Activated CD4-positive, alpha-beta T cell treated with anti-CD3 and anti-CD28 coated beads, Interleukin-2, amount 50 U/mL, for 48 hours (primary cell): ENCODE measurements around the gene FFAR2.

Source experiments
- DNase-seq, 2 experiments: peaks; one replicate each; pipeline ENCODE4 v3.0.0-alpha.2; 2020

The FFAR2 gene

GRCh38 chr19:35427187-35427586 lies 20.9 kb upstream of the FFAR2 start:
- DNase-seq: no peak

- DNase-seq: no peak
These were observed 18.2 kb upstream of the FFAR2 start for GRCh38 chr19:35429698-35430408.

DNA sequence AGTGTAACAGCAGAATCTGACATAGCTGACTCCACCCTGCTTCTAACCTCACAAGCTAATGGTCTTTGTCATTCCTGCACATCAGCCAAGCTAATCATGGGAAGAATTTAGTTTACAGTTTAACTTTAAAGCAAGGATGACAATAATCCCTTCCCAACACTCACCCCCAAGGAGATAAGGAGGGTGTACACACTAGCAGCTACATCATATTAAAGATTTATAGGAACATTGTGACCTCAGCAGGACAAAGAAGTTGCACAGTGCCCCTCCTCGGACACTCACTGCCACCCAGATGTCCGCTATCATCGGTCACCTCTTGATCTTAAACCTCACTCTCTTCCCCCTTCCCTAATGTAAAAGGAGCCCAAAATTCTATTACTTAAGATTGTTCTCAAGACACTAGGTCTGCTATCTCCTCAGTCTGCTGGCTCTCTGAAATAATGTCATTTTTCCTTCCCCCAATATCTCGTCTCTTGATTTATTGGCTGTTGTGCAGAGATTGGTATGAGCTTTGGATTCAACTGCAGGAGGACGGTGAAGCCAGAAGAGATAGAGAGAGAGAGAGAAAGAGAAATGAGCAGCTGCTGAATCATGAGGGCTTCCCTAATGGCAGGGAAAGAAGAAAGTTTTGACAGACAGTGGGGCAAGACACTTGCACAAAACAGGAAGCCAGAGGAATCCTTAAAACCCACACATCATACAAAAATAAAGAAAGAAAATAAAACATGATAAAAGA lies 17.5 kb upstream of the FFAR2 start:
- DNase-seq: no peak

GRCh38 chr19:35431145-35431807 lies 16.8 kb upstream of the FFAR2 start:
- DNase-seq: no peak

GRCh38 chr19:35432911-35433310 lies 15.1 kb upstream of the FFAR2 start:
- no peak for DNase-seq

- DNase-seq: no peak
These were observed 14.6 kb upstream of the FFAR2 start for GRCh38 chr19:35433448-35433847.

DNA sequence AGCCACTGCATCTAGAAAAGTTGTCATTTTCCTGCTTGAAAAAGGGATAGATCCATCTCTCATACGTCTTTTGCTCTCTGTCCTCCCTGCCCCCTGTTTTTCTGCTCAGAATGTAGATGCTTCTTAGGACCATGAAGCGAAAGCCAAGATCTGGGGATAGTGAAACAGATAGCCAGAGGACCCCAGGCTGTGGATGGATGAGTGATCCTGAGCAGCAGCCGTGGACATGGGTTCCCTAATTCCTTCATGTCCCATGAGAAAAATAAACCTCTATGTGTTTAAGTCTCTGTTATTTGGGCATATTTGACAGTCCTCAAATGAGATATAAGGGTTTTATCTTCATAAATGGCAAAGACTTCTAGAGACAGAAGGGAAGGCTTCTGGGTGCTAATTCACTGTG lies 12.2 kb upstream of the FFAR2 start:
- no peak for DNase-seq

- DNase-seq: peak in 1 of 2 experiments; percentile 26
These were observed 11.3 kb upstream of the FFAR2 start for GRCh38 chr19:35436477-35437405.

- DNase-seq: no peak
These were observed 10.6 kb upstream of the FFAR2 start for GRCh38 chr19:35437406-35437951.

DNA sequence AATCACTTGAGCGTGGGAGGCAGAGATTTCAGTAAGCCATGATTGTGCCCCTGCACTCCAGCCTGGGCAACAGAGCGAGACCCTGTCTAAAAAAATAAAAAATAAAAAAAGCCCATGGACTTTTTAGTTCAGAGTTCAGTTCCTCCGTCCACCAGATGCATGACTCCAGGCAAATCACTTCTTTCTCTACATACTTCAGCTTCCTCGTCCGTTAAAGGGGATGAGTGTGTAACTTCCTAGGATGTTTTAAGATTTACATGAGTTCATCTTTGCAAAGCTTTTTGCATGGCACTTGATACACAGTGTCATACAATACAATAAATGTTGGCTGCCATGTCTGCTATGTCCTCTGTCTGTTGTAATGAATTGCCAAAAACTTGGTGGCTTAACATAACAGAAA lies 10.0 kb upstream of the FFAR2 start:
- no peak for DNase-seq

DNA sequence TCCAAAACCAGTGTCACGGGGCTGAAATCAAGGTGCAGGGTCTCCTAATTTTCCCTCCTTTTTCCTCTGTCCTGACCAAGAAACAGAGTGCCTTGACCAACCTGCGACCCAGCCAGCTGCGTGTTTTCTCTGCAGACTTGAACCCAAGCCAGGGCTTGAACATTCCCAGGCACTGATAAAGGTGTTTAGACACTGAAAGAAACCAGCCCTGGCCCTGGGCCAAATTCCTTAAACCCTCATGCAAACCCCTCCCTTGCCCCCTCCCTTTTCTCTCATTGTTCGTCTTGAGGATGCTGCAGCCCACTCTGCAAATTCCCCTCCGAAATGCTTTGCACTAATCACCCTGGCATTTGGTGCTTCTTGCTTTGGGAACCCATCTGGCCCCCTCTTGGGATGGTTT lies 9.5 kb upstream of the FFAR2 start:
- DNase-seq: no peak

DNA sequence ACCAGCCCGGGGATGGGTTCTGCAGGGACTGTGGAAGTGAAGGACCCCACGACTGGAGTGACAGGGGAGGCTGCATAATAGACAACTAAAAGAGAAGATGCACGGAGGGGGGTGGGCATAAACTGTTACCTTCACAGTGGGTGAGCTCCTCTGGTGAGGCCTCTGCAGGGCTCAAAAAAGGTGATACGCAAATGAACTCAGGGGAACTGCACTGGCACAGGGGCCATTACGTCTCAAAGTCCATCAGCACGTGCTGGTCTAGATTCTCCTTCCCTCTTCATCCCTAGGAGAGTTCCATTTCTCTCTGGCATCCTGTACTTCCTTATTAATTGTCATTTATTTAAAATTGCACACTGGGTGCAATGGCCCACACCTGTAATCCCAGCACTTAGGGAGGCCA lies 8.1 kb upstream of the FFAR2 start:
- DNase-seq: no peak

- DNase-seq: no peak
These were observed 6.0 kb upstream of the FFAR2 start for GRCh38 chr19:35442091-35442490.

DNA sequence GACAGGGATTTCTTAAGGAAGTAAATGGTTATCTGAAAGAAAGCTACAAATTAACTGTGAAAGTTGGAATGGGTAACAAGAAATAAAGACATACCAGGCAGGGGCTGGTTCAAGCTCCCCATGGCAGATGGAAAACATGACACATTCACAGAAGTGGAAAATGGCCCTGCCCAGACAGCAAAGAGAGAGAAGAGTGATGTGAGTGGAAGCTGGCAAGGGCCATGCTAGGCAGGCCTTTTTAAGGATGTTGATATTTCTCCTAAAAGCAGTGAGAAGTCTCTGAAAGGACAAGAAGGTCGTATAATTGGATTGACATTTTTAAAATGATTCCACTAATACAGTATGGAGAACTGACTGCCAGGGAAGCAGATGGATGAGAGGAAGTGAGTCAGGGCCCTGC lies 3.3 kb upstream of the FFAR2 start:
- DNase-seq: no peak

- DNase-seq: peak in 1 of 2 experiments; percentile 16
These were observed 2.0 kb upstream of the FFAR2 start for GRCh38 chr19:35445826-35446593.

DNA sequence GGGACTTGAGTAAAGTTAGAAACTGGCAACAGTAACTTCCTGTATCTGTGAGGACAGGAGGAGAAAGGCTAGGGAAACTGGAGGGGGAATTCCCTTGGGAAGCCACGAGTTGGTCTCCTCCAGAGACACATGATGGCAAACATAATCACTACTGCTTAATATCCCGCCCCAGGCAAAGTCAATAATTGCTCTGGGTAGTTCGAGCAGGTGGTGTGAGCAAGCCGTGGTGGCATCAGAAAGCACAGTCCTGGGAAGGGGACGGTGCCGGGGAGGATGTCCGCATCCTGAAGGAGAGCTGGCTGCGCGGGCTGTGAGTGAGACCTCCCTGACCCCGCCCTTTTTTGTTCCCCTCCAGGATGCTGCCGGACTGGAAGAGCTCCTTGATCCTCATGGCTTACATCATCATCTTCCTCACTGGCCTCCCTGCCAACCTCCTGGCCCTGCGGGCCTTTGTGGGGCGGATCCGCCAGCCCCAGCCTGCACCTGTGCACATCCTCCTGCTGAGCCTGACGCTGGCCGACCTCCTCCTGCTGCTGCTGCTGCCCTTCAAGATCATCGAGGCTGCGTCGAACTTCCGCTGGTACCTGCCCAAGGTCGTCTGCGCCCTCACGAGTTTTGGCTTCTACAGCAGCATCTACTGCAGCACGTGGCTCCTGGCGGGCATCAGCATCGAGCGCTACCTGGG lies 1.4 kb downstream of the FFAR2 start:
- peak in 1 of 2 experiments; percentile 11 for DNase-seq

DNA sequence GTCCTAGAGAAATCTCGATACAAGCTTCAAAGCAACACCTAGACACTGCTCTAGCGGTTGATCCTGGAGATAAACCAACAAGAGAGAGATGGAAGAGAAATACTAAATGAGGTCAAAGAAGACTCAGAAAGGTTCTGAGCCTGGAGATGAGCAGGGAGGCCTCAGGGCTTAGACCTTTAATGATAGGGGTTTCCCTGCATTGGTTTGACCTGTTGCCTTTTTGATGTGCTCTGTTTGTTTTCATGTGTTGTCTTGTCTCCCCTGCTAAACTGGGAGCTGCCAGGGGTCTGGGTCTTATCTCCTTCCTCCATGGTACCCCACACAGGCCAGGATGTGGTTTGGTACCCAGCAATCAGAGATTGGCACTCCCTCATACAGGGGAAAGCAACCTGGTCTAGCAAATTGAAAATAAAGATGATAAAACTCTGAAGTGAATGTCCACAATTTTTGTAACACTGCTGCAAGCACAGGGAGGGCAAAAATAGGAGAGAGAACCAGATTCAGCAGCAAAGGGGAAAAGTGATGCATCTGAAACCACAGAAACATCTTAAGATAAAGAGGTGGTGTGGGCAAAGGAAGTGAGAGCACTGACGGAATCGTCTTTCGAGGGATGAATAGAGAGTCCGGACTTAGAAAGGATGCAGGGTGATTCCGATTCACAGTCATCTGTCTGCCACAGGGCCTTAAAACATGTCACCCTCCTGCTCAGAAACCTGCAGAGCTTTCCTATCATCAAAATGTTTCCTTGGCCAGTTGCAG lies 3.5 kb downstream of the FFAR2 start:
- DNase-seq: peak; percentile 12 to 40

DNA sequence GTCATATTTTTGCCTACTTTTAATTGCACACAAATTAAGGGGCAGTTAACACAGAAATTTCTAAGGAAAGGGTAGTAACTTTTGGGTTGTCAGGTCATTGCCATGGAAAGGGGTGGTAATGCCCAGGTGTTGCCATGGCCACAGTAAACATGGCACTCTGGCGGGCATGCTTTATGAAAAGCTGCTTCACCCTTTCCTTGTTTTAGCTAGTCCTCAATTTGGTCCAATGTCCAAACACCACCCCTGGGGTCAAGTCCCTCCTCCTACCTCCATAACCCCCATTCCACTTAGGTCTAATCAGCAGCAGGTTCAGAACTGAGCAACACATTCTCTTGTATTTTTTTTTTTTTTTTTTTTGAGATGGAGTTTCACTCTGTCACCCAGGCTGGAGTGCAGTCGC lies 6.6 kb downstream of the FFAR2 start:
- DNase-seq: no peak

DNA sequence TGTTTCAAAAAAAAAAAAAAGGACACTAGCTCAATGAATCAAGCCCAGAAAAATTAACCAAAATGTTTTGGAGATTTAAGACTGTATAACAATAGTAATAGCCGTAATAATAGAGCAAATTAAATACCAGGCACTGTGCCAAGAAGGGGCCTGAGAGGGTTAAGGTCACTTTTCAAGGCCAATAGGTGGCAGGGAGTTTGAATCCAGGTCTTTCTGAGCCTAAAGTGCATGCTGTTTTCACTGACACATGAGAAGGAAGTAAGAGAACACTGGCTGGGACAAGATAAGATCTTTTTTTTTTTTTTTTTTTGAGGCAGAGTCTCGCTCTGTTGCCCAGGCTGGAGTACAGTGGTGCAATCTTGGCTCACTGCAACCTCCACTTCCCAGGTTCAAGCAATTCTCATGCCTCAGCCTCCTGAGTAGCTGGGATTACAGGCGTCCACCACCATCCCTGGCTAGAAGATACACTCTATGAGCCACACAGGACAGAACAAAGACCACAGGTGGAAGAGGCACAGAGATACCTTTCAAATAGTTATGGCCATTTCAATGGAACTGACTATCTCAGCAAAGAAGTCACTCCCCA lies 7.7 kb downstream of the FFAR2 start:
- no peak for DNase-seq

- DNase-seq: no peak
These were observed 9.1 kb downstream of the FFAR2 start for GRCh38 chr19:35457173-35457572.
